Inflammatory macrophage treated with lipopolysaccharide for 4 hours (primary cell): Measurements from ENCODE around the gene SREBF2.

ENCODE experiments used
- DNase-seq: peaks from one replicate; pipeline ENCODE4 v3.0.0-alpha.2; 2020

Gene SREBF2

GRCh38 chr22:41832553-41833368 lies at the start of gene SREBF2:
Gene SREBF2 (plus strand): TSS chr22:41833105. CDS start chr22:41833271, 166 bp downstream.
- DNase-seq, result peak; percentile 100

- no peak for DNase-seq
Measured at GRCh38 chr22:41787331-41787730, 45.6 kb upstream of the SREBF2 start.

- no peak for DNase-seq
Measured at GRCh38 chr22:41793871-41794270, 39.0 kb upstream of the SREBF2 start.

GRCh38 chr22:41798736-41799135 lies 34.2 kb upstream of the SREBF2 start:
- no peak for DNase-seq

GRCh38 chr22:41799486-41800347 lies 33.2 kb upstream of the SREBF2 start:
- DNase-seq, result peak; percentile 16

- DNase-seq, result peak; percentile 90
Measured at GRCh38 chr22:41800348-41801146, 32.4 kb upstream of the SREBF2 start, which contains the start of gene CCDC134. Gene CCDC134 (plus strand): TSS chr22:41800679. CDS start chr22:41808891, 8,212 bp downstream.

- DNase-seq, result no peak
Measured at GRCh38 chr22:41801147-41801819, 31.6 kb upstream of the SREBF2 start.

GRCh38 chr22:41801886-41802285 lies 31.0 kb upstream of the SREBF2 start:
- no peak for DNase-seq

GRCh38 chr22:41805639-41806038 lies 27.3 kb upstream of the SREBF2 start:
- DNase-seq, result no peak

- DNase-seq, result no peak
Measured at GRCh38 chr22:41808400-41808799, 24.5 kb upstream of the SREBF2 start.

- no peak for DNase-seq
Measured at GRCh38 chr22:41810022-41810421, 22.9 kb upstream of the SREBF2 start.

GRCh38 chr22:41812805-41813545 lies 19.9 kb upstream of the SREBF2 start:
- no peak for DNase-seq

- DNase-seq, result no peak
Measured at GRCh38 chr22:41813726-41814410, 19.0 kb upstream of the SREBF2 start.

GRCh38 chr22:41815716-41816115 lies 17.2 kb upstream of the SREBF2 start:
- DNase-seq, result no peak

GRCh38 chr22:41816241-41816640 lies 16.7 kb upstream of the SREBF2 start:
- DNase-seq, result no peak

- no peak for DNase-seq
Measured at GRCh38 chr22:41816871-41817270, 16.0 kb upstream of the SREBF2 start.

- DNase-seq, result no peak
Measured at GRCh38 chr22:41818011-41818410, 14.9 kb upstream of the SREBF2 start.

GRCh38 chr22:41818596-41818995 lies 14.3 kb upstream of the SREBF2 start:
- no peak for DNase-seq

GRCh38 chr22:41819257-41819656 lies 13.6 kb upstream of the SREBF2 start:
- no peak for DNase-seq

GRCh38 chr22:41820447-41820846 lies 12.5 kb upstream of the SREBF2 start:
- no peak for DNase-seq
